Sigmoid colon (tissue), 4 donors: ENCODE results near the gene CTDP1.
"Not testable (repeated sequence)": the region's sequence is repeated elsewhere in the genome, so short reads cannot be mapped to it uniquely, and the experiment has no call there.

Source experiments
- CTCF ChIP-seq, 4 experiments: fragments of 450-650 bp in 3 of 4; fragments of 200-600 bp in 1 of 4; IDR thresholded peaks; one replicate each; pipeline ENCODE4 v1.5.1; 2016 to 2019; ENCODE audit warnings: antibody characterized with exemption in 4 of 4, mild to moderate bottlenecking in 3 of 4, moderate library complexity in 2 of 4
- EP300 ChIP-seq, 4 donors: sonication (generic); formaldehyde crosslinking; IDR thresholded peaks; one replicate each; pipeline ENCODE4 v1.6.1; 2017; ENCODE audit warnings: antibody characterized with exemption in 4 of 4

- not testable (repeated sequence) for TF ChIP-seq CTCF, EP300 (IDR thresholded peaks at IDR 0.05)
Measured at GRCh38 chr18:79694206-79694894, 14.7 kb downstream of the CTDP1 start.
